WI38 (cell line): ENCODE data around the gene KDM4C.

Source experiments
- H3K4me3 ChIP-seq: 2 replicates; pipeline ENCODE4 v1.5.1; 2011; ENCODE audit warnings: low read depth, mild to moderate bottlenecking, control low read depth, low read length
- TF ChIP-seq, protein P1 (sequence below): IDR thresholded peaks from 2 replicates; pipeline ENCODE4 v1.5.1; 2012; ENCODE audit warnings: low read depth, mild to moderate bottlenecking, control low read depth, low read length

Gene KDM4C

DNA sequence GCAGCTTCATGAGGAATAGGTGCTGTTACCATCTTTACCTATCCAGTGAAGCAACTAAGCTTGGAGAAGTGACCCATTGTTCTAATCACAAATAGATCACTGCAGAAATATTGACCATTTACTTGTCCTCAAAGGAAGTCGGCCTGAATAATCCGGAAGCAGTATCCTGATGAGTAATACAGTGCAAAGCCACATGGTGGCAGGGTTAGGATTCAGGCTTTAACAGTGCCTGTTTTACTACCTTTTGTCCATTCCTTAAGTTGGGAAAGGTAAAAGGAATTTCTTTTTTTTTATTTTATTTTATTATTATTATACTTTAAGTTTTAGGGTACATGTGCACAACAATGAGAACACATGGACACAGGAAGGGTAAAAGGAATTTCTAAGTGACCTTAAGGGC lies 336.3 kb downstream of the KDM4C start:
- TF ChIP-seq, protein P1, sequence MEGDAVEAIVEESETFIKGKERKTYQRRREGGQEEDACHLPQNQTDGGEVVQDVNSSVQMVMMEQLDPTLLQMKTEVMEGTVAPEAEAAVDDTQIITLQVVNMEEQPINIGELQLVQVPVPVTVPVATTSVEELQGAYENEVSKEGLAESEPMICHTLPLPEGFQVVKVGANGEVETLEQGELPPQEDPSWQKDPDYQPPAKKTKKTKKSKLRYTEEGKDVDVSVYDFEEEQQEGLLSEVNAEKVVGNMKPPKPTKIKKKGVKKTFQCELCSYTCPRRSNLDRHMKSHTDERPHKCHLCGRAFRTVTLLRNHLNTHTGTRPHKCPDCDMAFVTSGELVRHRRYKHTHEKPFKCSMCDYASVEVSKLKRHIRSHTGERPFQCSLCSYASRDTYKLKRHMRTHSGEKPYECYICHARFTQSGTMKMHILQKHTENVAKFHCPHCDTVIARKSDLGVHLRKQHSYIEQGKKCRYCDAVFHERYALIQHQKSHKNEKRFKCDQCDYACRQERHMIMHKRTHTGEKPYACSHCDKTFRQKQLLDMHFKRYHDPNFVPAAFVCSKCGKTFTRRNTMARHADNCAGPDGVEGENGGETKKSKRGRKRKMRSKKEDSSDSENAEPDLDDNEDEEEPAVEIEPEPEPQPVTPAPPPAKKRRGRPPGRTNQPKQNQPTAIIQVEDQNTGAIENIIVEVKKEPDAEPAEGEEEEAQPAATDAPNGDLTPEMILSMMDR: no peak
- no peak overlapping the region for H3K4me3 ChIP-seq

DNA sequence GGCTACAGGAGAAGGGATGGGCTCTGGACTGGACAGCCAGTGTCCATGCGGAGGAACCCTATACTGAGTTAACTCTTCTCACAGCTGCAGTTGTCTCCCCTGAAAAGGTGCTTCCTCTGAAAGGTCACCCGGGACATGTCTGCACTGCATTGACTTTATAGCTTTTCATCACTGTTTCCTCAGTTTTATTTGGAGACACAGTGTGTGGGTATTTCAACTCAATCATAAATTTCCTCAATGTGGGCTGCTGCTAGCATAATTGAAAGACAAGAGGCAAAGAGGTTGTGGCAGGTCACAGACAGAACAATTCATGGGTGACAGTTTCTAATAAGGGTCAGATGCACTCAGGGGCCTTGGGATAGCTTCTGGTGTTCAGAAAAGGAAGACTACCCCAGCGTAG lies 336.8 kb downstream of the KDM4C start:
- TF ChIP-seq, protein P1: no peak
- no peak overlapping the region for H3K4me3 ChIP-seq

DNA sequence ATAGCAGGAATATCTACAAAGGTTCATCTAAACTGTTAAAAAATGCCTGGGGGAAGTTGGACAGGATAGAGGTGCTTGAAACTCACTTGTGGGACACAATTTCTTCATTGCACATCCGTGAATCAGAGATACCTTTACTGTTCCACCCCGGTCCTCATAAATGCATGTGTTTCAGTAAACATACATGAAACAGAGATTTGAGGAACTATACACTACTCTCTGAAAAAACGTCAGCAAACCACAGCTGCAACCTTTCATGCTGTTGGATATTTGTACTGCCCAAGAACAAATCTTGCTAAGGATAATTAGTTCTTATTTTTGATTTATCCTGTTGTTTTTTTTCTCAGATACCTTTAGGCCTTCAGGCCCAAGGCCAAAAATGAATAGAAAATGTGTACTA lies 337.3 kb downstream of the KDM4C start:
- TF ChIP-seq, protein P1: no peak
- H3K4me3 ChIP-seq: no peak overlapping the region

DNA sequence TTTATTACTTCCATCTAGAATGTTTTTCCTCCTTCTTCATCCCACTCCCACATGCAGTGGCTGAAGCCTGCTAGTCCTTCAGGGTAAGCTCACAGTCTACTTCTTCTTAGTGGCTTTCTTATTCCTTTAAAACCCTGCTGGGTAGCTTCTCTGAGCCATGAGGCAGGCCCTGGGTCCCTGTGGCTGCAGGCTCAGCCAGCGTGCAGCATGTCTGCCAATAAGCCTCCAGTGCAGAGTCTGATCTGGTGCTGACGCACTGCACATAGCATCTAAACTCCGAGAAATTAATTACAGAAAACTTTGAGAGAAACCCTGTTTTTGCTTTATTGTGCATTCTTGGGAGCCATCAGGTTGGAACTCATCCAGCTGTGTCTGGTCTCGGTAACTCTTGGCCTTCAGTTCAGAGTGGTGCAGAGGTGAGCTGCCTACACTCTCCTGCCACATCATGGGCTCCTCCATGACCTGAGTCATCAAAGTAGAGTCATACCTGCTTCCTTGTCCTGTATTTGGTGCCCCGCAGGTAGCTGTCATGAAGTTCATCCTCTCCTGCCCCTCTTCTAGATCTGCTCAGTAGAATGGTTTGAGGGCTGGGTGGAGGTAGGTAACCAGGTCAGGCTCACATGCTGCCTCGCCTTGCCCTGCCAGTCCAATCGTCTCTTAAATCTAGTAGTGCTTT lies 339.4 kb downstream of the KDM4C start:
- H3K4me3 ChIP-seq: no peak overlapping the region
- TF ChIP-seq, protein P1: no peak

DNA sequence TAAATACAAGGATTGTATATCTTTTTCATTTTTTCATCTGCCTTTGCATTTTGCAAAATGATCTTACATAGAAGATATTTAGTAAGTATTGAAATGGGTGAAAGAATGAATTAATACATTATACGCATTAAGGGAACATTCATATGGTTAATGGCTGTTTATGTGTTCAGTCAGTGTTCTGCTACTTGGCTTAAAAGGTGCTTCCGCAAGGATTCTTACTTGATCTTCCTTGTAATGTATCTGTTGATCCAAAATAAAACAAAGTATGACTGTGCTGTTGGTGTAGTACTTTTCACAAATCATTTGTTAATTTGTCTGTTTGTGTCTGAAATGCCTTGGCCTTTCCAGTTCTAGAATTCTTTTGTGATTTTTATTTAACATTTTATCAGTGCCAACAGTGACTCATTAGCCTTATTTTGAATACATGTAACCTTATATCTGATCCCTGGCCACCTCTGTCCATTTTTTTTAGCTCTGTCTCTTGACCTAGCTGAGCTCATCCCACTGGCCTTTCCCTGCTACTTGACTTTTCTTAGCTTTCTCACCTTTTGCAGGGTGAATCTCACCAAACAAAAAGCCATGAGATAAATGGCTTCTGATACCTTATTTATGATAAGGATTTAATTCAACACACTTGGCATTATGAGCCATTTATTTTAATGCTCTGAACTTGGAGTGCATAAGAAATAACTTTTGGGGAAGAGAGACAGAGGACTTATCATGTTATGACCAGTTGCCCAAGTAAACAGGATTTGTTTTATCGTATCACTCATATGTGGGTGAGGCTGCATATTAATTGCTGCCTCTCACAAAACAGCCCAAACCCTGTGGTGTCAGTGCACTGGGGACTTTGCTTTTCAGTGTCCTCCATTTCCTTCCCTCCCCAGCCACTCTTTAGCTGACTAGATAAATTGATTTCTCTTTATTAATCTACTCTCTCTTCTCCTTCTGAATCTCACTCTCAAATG lies 340.3 kb downstream of the KDM4C start:
- H3K4me3 ChIP-seq: no peak overlapping the region
- TF ChIP-seq, protein P1: no peak

DNA sequence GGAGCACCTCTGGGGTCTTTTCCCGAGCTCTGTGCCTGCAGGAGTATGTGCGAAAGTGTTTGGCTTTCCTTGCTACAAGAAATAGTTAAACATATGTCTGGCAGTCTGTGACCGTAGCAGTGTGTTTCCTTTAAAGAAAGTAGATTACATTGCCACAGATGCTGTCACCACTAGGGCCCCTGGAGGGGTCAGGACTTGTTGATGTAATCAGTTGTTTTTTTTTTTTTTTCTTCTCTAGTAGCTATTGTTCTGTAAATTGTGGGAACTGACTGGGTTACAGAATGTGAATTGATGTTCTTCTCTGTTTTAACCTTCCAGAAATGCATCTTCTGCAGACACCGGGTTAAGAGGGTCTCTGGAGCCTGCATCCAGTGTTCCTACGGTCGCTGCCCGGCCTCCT lies 345.6 kb downstream of the KDM4C start:
- TF ChIP-seq, protein P1: no peak
- H3K4me3 ChIP-seq: no peak overlapping the region

DNA sequence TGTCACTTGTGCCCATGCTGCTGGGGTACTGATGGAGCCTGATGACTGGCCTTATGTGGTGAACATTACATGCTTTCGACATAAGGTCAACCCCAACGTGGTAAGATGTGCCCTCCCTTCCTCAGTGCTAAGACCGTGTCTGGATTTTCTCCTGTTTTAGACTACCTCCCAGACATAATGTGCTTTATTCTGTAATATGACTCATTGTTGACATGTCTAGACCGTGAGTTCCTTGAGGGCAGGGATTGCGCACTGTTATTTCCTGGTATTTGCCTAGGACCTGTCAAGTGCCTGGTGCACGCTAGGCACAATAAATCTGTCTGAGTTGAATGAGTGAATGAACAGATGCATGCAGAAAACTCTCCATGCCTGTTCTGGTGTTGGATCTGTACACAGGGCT lies 346.0 kb downstream of the KDM4C start:
- TF ChIP-seq, protein P1: no peak
- no peak overlapping the region for H3K4me3 ChIP-seq
